NB4 (cell line): ENCODE data around the gene PDE8B.

Experiments
- CTCF ChIP-seq: IDR thresholded peaks from one replicate; pipeline ENCODE4 v1.5.1; 2012; ENCODE audit warnings: low read depth, low read length
- POLR2A ChIP-seq: IDR thresholded peaks from 2 replicates; pipeline ENCODE4 v1.6.1; 2011; ENCODE audit warnings: mild to moderate bottlenecking; ENCODE audit not compliant: insufficient read length; ENCODE audit errors: extremely low read depth

GRCh38 chr5:77200663-77201062, 9.8 kb upstream of the PDE8B start:
- TF ChIP-seq POLR2A (no peak), CTCF (no peak)
